Ectodermal cell (in vitro differentiated cells): Measurements from ENCODE around the gene GUCY1B1.

Source experiments
- H3K27ac ChIP-seq: 2 replicates; pipeline ENCODE4 v1.7.0; 2013; ENCODE audit warnings: mild to moderate bottlenecking, low read depth, low read length; ENCODE audit not compliant: insufficient read depth, poor library complexity, severe bottlenecking
- H3K27me3 ChIP-seq: 2 replicates; pipeline ENCODE4 v1.7.0; 2013; ENCODE audit warnings: mild to moderate bottlenecking, low read length; ENCODE audit not compliant: insufficient read depth, control insufficient read depth, poor library complexity, severe bottlenecking
- H3K36me3 ChIP-seq: one replicate; pipeline ENCODE4 v1.7.0; 2013; ENCODE audit warnings: low read length; ENCODE audit not compliant: control insufficient read depth, insufficient read depth
- H3K4me1 ChIP-seq: one replicate; pipeline ENCODE4 v1.7.0; 2013; ENCODE audit warnings: low read length; ENCODE audit not compliant: control insufficient read depth, insufficient read depth
- H3K4me3 ChIP-seq: 2 replicates; pipeline ENCODE4 v1.7.0; 2013; ENCODE audit warnings: low read depth, low read length, control low read depth; ENCODE audit not compliant: insufficient read depth
- H3K9me3 ChIP-seq: 2 replicates; pipeline ENCODE4 v1.7.0; 2013; ENCODE audit warnings: mild to moderate bottlenecking, low read length, moderate library complexity; ENCODE audit not compliant: control insufficient read depth
- WGBS, 2 experiments: methylation state at CpG; one replicate each; pipeline ENCODE4 v1.1.7; 2013; ENCODE audit warnings: missing lambda C conversion rate in 2 of 2; 5-methylcytosine and 5-hydroxymethylcytosine counted together

Gene GUCY1B1

DNA sequence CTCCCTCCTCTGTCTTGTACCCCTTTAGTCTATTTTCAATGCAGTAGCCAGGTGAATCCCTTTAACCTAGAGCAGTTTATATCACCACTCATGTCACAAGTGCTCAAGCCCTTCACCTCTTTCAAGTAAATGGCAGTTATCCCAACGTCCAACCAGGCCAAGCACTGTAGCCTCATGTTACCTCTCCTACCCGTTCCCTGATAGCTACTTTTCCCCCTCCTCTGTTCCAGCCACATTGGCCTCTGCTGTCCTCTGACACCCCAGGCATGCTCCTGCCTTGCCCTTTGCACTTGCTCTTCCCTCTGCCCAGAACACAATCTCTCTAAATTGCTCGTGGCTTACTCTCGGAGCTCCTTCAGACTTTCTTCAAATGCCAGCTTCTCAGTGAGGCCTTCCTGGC is 15.2 kb downstream of the GUCY1B1 start:
- Histone ChIP-seq H3K36me3 (no peaks in the 10 kb centered on the region), H3K4me1 (no peaks in the 10 kb centered on the region), H3K27ac (no peak overlapping the region), H3K27me3 (no peaks in the 10 kb centered on the region), H3K9me3 (no peaks in the 10 kb centered on the region), H3K4me3 (no peak overlapping the region)
- WGBS, 2 experiments, result 91% methylated on average over 4 of the region's 4 CpGs

- no peaks in the 10 kb centered on the region for H3K36me3 ChIP-seq
- H3K27ac ChIP-seq, result no peak overlapping the region
- H3K27me3 ChIP-seq, result no peaks in the 10 kb centered on the region
- no peaks in the 10 kb centered on the region for H3K9me3 ChIP-seq
- WGBS, 2 experiments, result 94 to 100% methylated on average over 1 of the region's 3 CpGs
- no peak overlapping the region for H3K4me3 ChIP-seq
- H3K4me1 ChIP-seq, result no peaks in the 10 kb centered on the region
Measured at GRCh38 chr4:155777971-155778735, 19.3 kb downstream of the GUCY1B1 start.

DNA sequence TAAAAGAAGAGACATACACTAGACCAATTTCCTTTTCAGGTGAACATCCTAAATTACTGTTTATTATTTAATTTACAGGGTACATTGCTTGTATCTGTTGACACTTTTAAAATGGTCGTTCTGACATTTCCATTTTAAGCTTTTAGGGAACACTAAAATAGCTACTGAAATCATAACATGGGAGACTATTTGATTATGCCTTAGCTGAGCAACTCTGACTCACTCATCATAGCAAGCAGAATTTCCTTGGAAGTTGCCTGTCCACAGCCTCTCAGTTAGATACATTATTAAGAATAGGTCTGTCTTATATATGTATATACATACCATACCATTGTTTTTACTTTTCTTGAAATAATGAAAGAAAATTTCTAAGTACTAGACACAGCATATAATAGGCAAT is 22.0 kb downstream of the GUCY1B1 start:
- Histone ChIP-seq H3K27ac (no peak overlapping the region), H3K36me3 (no peaks in the 10 kb centered on the region), H3K4me1 (no peaks in the 10 kb centered on the region), H3K4me3 (no peak overlapping the region), H3K9me3 (no peaks in the 10 kb centered on the region), H3K27me3 (no peaks in the 10 kb centered on the region)
- WGBS, 2 experiments, result 82 to 86% methylated on average over 1 of the region's 1 CpG

- Histone ChIP-seq H3K4me3 (no peak overlapping the region), H3K9me3 (no peaks in the 10 kb centered on the region), H3K36me3 (no peaks in the 10 kb centered on the region), H3K27ac (no peak overlapping the region), H3K27me3 (no peaks in the 10 kb centered on the region), H3K4me1 (no peaks in the 10 kb centered on the region)
- 90 to 96% methylated on average over 1 to 2 of the region's 4 CpGs for WGBS, 2 experiments
Measured at GRCh38 chr4:155781249-155781831, 22.5 kb downstream of the GUCY1B1 start.

GRCh38 chr4:155784637-155785036 is 25.8 kb downstream of the GUCY1B1 start:
- H3K27ac ChIP-seq, result no peak overlapping the region
- no peaks in the 10 kb centered on the region for H3K27me3 ChIP-seq
- no peaks in the 10 kb centered on the region for H3K36me3 ChIP-seq
- H3K9me3 ChIP-seq, result no peaks in the 10 kb centered on the region
- H3K4me1 ChIP-seq, result no peaks in the 10 kb centered on the region
- no peak overlapping the region for H3K4me3 ChIP-seq
- 75 to 88% methylated on average over 1 of the region's 1 CpG for WGBS, 2 experiments

DNA sequence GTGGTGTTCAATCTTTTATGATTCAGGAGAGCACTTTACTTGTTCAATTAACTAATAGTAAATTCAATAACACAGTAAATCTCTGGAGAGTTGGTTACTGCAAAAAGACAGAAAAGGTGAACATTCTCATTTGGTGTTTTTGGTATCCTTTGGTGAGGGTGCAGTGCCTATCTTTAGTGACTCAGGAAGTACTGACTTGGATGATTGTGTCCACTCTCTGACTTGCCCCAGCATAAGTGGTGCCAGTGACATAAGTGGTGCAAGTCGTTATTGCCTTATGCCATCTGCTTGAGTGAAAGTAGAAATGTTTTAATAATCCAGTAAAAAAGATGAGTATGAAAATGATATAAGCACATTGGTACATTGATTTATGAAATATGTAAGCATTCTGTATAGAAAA is 27.0 kb downstream of the GUCY1B1 start:
- no peaks in the 10 kb centered on the region for H3K4me1 ChIP-seq
- H3K9me3 ChIP-seq, result no peaks in the 10 kb centered on the region
- H3K4me3 ChIP-seq, result no peak overlapping the region
- WGBS, 2 experiments, result 90 to 100% methylated on average over 1 of the region's 1 CpG
- H3K27ac ChIP-seq, result no peak overlapping the region
- no peaks in the 10 kb centered on the region for H3K36me3 ChIP-seq
- no peaks in the 10 kb centered on the region for H3K27me3 ChIP-seq

GRCh38 chr4:155787113-155787710 is 28.4 kb downstream of the GUCY1B1 start:
- no peak overlapping the region for H3K27ac ChIP-seq
- H3K4me3 ChIP-seq, result no peak overlapping the region
- no peaks in the 10 kb centered on the region for H3K36me3 ChIP-seq
- 27 to 34% methylated on average over 3 to 5 of the region's 5 CpGs for WGBS, 2 experiments
- no peaks in the 10 kb centered on the region for H3K9me3 ChIP-seq
- H3K27me3 ChIP-seq, result no peaks in the 10 kb centered on the region
- no peaks in the 10 kb centered on the region for H3K4me1 ChIP-seq

DNA sequence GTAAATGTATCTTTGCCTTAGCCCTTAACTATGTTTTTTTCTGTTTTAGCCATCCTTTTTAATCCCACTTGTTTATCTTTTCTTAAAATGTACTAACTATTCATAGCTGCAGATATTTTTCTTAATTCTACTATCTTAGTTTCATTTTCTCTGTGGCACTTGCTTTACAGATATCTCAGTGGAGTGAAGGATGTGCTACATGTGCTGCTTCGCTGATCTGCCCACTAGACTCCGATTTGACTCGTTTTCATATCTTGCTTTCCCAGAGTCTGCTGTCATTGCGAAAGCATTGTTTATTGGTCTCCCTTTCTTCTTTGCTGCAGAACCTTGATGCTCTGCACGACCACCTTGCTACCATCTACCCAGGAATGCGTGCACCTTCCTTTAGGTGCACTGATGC is 30.6 kb downstream of the GUCY1B1 start:
- WGBS, 2 experiments, result 89 to 90% methylated on average over 6 of the region's 6 CpGs
- H3K27me3 ChIP-seq, result no peaks in the 10 kb centered on the region
- H3K4me1 ChIP-seq, result no peaks in the 10 kb centered on the region
- no peaks in the 10 kb centered on the region for H3K36me3 ChIP-seq
- H3K4me3 ChIP-seq, result no peak overlapping the region
- H3K9me3 ChIP-seq, result no peaks in the 10 kb centered on the region
- H3K27ac ChIP-seq, result no peak overlapping the region

- no peaks in the 10 kb centered on the region for H3K4me1 ChIP-seq
- H3K4me3 ChIP-seq, result no peak overlapping the region
- H3K36me3 ChIP-seq, result no peaks in the 10 kb centered on the region
- H3K27me3 ChIP-seq, result no peaks in the 10 kb centered on the region
- no peaks in the 10 kb centered on the region for H3K9me3 ChIP-seq
- 45 to 65% methylated on average over 2 to 3 of the region's 3 CpGs for WGBS, 2 experiments
- no peak overlapping the region for H3K27ac ChIP-seq
Measured at GRCh38 chr4:155789982-155790381, 31.2 kb downstream of the GUCY1B1 start.

DNA sequence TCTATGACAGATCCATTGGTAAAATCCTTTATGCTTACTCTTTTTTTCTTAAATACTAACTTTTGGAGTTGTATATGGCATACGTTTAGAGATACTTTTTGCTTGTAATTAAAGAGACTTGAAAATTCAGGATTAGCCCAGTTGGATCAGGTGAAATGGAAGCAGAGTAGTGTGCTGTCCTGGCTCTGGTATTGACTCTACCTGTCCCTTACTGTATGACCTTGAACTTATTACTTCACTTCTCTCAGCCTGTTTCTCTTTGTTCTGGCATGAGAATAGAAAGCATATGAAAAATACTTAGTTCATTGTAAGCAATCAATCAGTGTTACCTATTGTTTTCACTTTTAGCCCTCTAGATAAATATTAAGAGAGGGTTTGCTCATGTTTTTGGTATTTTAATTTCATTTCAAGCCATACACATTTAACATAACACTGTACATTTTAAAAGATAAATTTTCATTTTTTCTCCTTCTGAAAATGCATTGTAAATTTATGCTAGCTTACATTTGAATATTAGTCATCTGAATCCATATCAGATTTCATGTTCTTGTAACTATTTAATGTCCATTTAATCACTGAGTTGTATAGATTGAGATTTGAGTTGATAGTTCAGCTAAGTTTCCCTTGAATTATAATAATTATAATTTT is 35.9 kb downstream of the GUCY1B1 start:
- Histone ChIP-seq H3K36me3 (no peaks in the 10 kb centered on the region), H3K27ac (no peak overlapping the region), H3K27me3 (no peaks in the 10 kb centered on the region), H3K9me3 (no peaks in the 10 kb centered on the region), H3K4me3 (no peak overlapping the region), H3K4me1 (no peaks in the 10 kb centered on the region)
- 79 to 86% methylated on average over 1 of the region's 1 CpG for WGBS, 2 experiments
